HTR-8/SVneo (cell line): ENCODE results near the gene SMIM8.
"Not testable (repeated sequence)": the region's sequence is repeated elsewhere in the genome, so short reads cannot be mapped to it uniquely, and the experiment has no call there.

Experiments
- DNase-seq: peaks from one replicate; pipeline ENCODE4 v3.0.0; 2011; ENCODE audit warnings: low spot score, mixed read lengths; ENCODE audit not compliant: insufficient read length
- FAIRE-seq: peaks from 2 replicates; lab custom pipeline; 2011; peaks lifted over from hg19 to GRCh38; lab: Jason Lieb, UNC

Gene SMIM8

GRCh38 chr6:87322304-87323212, at the start of gene SMIM8:
Gene SMIM8, plus strand, starts transcription at chr6:87322588. Its CDS starts 14,444 bp downstream, at chr6:87337032.
- FAIRE-seq, result peak; percentile 23
- DNase-seq, result peak; percentile 84

GRCh38 chr6:87274660-87275274, 47.6 kb upstream of the SMIM8 start:
- FAIRE-seq (no peak), DNase-seq (no peak)

GRCh38 chr6:87276624-87277023, 45.8 kb upstream of the SMIM8 start:
- FAIRE-seq (no peak), DNase-seq (no peak)

- no peak for FAIRE-seq
- DNase-seq, result no peak
Measured at GRCh38 chr6:87277123-87277522, 45.3 kb upstream of the SMIM8 start.

GRCh38 chr6:87279196-87279595, 43.2 kb upstream of the SMIM8 start:
- FAIRE-seq (no peak), DNase-seq (no peak)

GRCh38 chr6:87281426-87281825, 41.0 kb upstream of the SMIM8 start:
- no peak for DNase-seq
- FAIRE-seq, result no peak

- DNase-seq (no peak), FAIRE-seq (no peak)
Measured at GRCh38 chr6:87282743-87283142, 39.6 kb upstream of the SMIM8 start.

- FAIRE-seq, result no peak
- DNase-seq, result no peak
Measured at GRCh38 chr6:87283461-87283860, 38.9 kb upstream of the SMIM8 start.

GRCh38 chr6:87287251-87287650, 35.1 kb upstream of the SMIM8 start:
- FAIRE-seq, result no peak

GRCh38 chr6:87289571-87289970, 32.8 kb upstream of the SMIM8 start:
- DNase-seq, result no peak
- no peak for FAIRE-seq

More at GRCh38 chr6:87287251-87287650, 35.1 kb upstream of the SMIM8 start:
- no peak for DNase-seq

GRCh38 chr6:87291883-87292282, 30.5 kb upstream of the SMIM8 start:
- DNase-seq, result no peak
- no peak for FAIRE-seq

- no peak for DNase-seq
- FAIRE-seq, result no peak
Measured at GRCh38 chr6:87293526-87293925, 28.9 kb upstream of the SMIM8 start.

- no peak for DNase-seq
- no peak for FAIRE-seq
Measured at GRCh38 chr6:87297119-87297518, 25.3 kb upstream of the SMIM8 start.

- DNase-seq, FAIRE-seq: not testable (repeated sequence)
Measured at GRCh38 chr6:87301277-87301676, 21.1 kb upstream of the SMIM8 start.

- DNase-seq (no peak), FAIRE-seq (no peak)
Measured at GRCh38 chr6:87308970-87309369, 13.4 kb upstream of the SMIM8 start.

- no peak for DNase-seq
- no peak for FAIRE-seq
Measured at GRCh38 chr6:87312860-87313259, 9.5 kb upstream of the SMIM8 start.

- DNase-seq (no peak), FAIRE-seq (no peak)
Measured at GRCh38 chr6:87315071-87315470, 7.3 kb upstream of the SMIM8 start.

- no peak for DNase-seq
- FAIRE-seq, result no peak
Measured at GRCh38 chr6:87319271-87319987, 3.0 kb upstream of the SMIM8 start.

GRCh38 chr6:87323880-87324279, 1.5 kb downstream of the SMIM8 start:
- not testable (repeated sequence) for FAIRE-seq, DNase-seq

- FAIRE-seq (no peak), DNase-seq (no peak)
Measured at GRCh38 chr6:87330961-87331360, 8.6 kb downstream of the SMIM8 start.

GRCh38 chr6:87333033-87333432, 10.6 kb downstream of the SMIM8 start:
- FAIRE-seq (no peak), DNase-seq (no peak)
